ENCODE measurements around the gene UNCX.

- TF ChIP-seq CTCF (conservative IDR thresholded peaks at IDR 0.05; ENCODE audit: low read depth in 2 of 2), result no peak
- no peak for TF ChIP-seq REST (IDR thresholded peaks at IDR 0.05; ENCODE audit: unreplicated experiment)
- TF ChIP-seq EZH2 (IDR thresholded peaks at IDR 0.05; ENCODE audit: low read depth, unreplicated experiment), result no peak
- TF ChIP-seq JUNB (IDR thresholded peaks at IDR 0.05; ENCODE audit: unreplicated experiment), result no peak
- no peak for TF ChIP-seq EZH2phosphoT487 (IDR thresholded peaks at IDR 0.05; ENCODE audit: unreplicated experiment)
- no peak for TF ChIP-seq NANOG (IDR thresholded peaks at IDR 0.05; ENCODE audit: borderline replicate concordance)
- no peak for TF ChIP-seq POLR2AphosphoS5 (IDR thresholded peaks at IDR 0.05; ENCODE audit: low read depth)
- no peak for TF ChIP-seq CREB1 (CRISPR knock-in tag; IDR thresholded peaks at IDR 0.05; ENCODE audit: low read depth)
- TF ChIP-seq ZNF114 (CRISPR knock-in tag; IDR thresholded peaks at IDR 0.05), result no peak
- TF ChIP-seq ZNF462 (CRISPR knock-in tag; IDR thresholded peaks at IDR 0.05), result no peak
These were observed 19.3 kb downstream of the UNCX start for GRCh38 chr7:1251796-1252539.
